ENCODE results near the gene FAP.
A peak's percentile ranks its signal among the peaks of the same experiment; 100 is the strongest.

FAP gene

GRCh38 chr2:162185541-162186232 is 57.6 kb downstream of the FAP start:
- no peak for DNase-seq (ENCODE audit: low spot score)

- DNase-seq (ENCODE audit: low spot score), result no peak
Measured at GRCh38 chr2:162184821-162185450, 58.3 kb downstream of the FAP start.

- DNase-seq (ENCODE audit: low spot score), result peak; percentile 15
Measured at GRCh38 chr2:162184359-162184758, 58.9 kb downstream of the FAP start.

- no peak for DNase-seq (ENCODE audit: low spot score)
Measured at GRCh38 chr2:162182395-162182794, 60.9 kb downstream of the FAP start.

GRCh38 chr2:162177301-162177700 is 65.9 kb downstream of the FAP start:
- DNase-seq (ENCODE audit: low spot score), result no peak

- DNase-seq (ENCODE audit: low spot score), result no peak
Measured at GRCh38 chr2:162175714-162176113, 67.5 kb downstream of the FAP start.

GRCh38 chr2:162174746-162175145 is 68.5 kb downstream of the FAP start:
- no peak for DNase-seq (ENCODE audit: low spot score)

- DNase-seq (ENCODE audit: low spot score), result no peak
Measured at GRCh38 chr2:162172802-162173370, 70.4 kb downstream of the FAP start.

GRCh38 chr2:162166745-162167144 is 76.5 kb downstream of the FAP start:
- DNase-seq (ENCODE audit: low spot score), result no peak

- no peak for DNase-seq (ENCODE audit: low spot score)
Measured at GRCh38 chr2:162166174-162166573, 77.1 kb downstream of the FAP start.

- DNase-seq (ENCODE audit: low spot score), result no peak
Measured at GRCh38 chr2:162164802-162165201, 78.4 kb downstream of the FAP start.

- DNase-seq (ENCODE audit: low spot score), result no peak
Measured at GRCh38 chr2:162159446-162159845, 83.8 kb downstream of the FAP start.

- DNase-seq (ENCODE audit: low spot score), result no peak
Measured at GRCh38 chr2:162156149-162156548, 87.1 kb downstream of the FAP start.

- no peak for DNase-seq (ENCODE audit: low spot score)
Measured at GRCh38 chr2:162155093-162155492, 88.2 kb downstream of the FAP start.

- DNase-seq (ENCODE audit: low spot score), result peak; percentile 25
Measured at GRCh38 chr2:162153608-162154224, 89.5 kb downstream of the FAP start.

- DNase-seq (ENCODE audit: low spot score), result no peak
Measured at GRCh38 chr2:162152147-162152546, 91.1 kb downstream of the FAP start, which contains the start of gene GCG. GCG (minus strand) TSS chr2:162152247; CDS start chr2:162149178, 3,069 bp downstream.

- DNase-seq (ENCODE audit: low spot score), result no peak
Measured at GRCh38 chr2:162149940-162150339, 93.3 kb downstream of the FAP start.

- DNase-seq (ENCODE audit: low spot score), result no peak
Measured at GRCh38 chr2:162149466-162149865, 93.8 kb downstream of the FAP start.

GRCh38 chr2:162148956-162149355 is 94.3 kb downstream of the FAP start:
- DNase-seq (ENCODE audit: low spot score), result no peak

GRCh38 chr2:162143969-162144368 is 99.3 kb downstream of the FAP start:
- DNase-seq (ENCODE audit: low spot score), result no peak

- DNase-seq (ENCODE audit: low spot score), result no peak
Measured at GRCh38 chr2:162138310-162138709, 104.9 kb downstream of the FAP start.

GRCh38 chr2:162127422-162127821 is 115.8 kb downstream of the FAP start:
- no peak for DNase-seq (ENCODE audit: low spot score)

GRCh38 chr2:162126527-162126926 is 116.7 kb downstream of the FAP start:
- no peak for DNase-seq (ENCODE audit: low spot score)
